ENCODE results near the gene TBC1D12. TPM values are rescaled to one million over a fixed set of nuclear protein-coding genes. Genes with fewer than 3 reads are reported as not detected.
"Not testable (repeated sequence)": the region's sequence is repeated elsewhere in the genome, so short reads cannot be mapped to it uniquely, and the experiment has no call there.

TBC1D12 gene
- 10 to 100 TPM; 12.0 to 12.5 TPM for total RNA-seq
- long read RNA-seq, donor 1, full-length matches to known transcripts: 1 of 6 reads
- long read RNA-seq, donor 1, partial matches to known transcripts: 1 of 6 reads
- long read RNA-seq, donor 1, other reads (novel, unspliced or antisense): 4 of 6 reads
- long read RNA-seq, donor 2, partial matches to known transcripts: 1 of 1 reads
- long read RNA-seq, donor 2, other reads (novel, unspliced or antisense): 0 of 1 reads

- peak; percentile 98 for DNase-seq (ENCODE audit: low spot score)
- intact Hi-C loops (cut with DNase I): no loop called here
Observed at GRCh38 chr10:94402204-94402842, at the start of gene TBC1D12. Gene TBC1D12, plus strand, starts transcription at chr10:94402541. Its CDS starts 73 bp downstream, at chr10:94402614.

- intact Hi-C loops (cut with DNase I): loop anchor here in 1 of 2 donors (5.0 kb wide), 1 partner anchor 164 kb away; no protein-coding TSS in a partner anchor
- DNase-seq (ENCODE audit: low spot score): no peak
Observed at GRCh38 chr10:94353336-94353735, 49.0 kb upstream of the TBC1D12 start.

- intact Hi-C loops (cut with DNase I): no loop called here
- DNase-seq (ENCODE audit: low spot score): no peak
Observed at GRCh38 chr10:94355841-94356240, 46.5 kb upstream of the TBC1D12 start.

- DNase-seq (ENCODE audit: low spot score): no peak
- intact Hi-C loops (cut with DNase I): no loop called here
Observed at GRCh38 chr10:94357193-94357592, 45.1 kb upstream of the TBC1D12 start.

- DNase-seq (ENCODE audit: low spot score): no peak
- intact Hi-C loops (cut with DNase I): no loop called here
Observed at GRCh38 chr10:94358480-94358879, 43.9 kb upstream of the TBC1D12 start.

GRCh38 chr10:94361171-94361794 lies 41.1 kb upstream of the TBC1D12 start:
- DNase-seq (ENCODE audit: low spot score): no peak
- intact Hi-C loops (cut with DNase I): loop anchor here in 1 of 2 donors (10.0 kb wide), 1 partner anchor 84 kb away; no protein-coding TSS in a partner anchor

GRCh38 chr10:94362360-94363250 lies 39.7 kb upstream of the TBC1D12 start, which contains the start of gene NOC3L:
Gene NOC3L, minus strand, starts transcription at chr10:94362939. Its CDS starts 101 bp downstream, at chr10:94362838.
- intact Hi-C loops (cut with DNase I): loop anchor here in 1 of 2 donors (10.0 kb wide), 1 partner anchor 82 kb away; no protein-coding TSS in a partner anchor
- DNase-seq (ENCODE audit: low spot score): peak; percentile 99

- intact Hi-C loops (cut with DNase I): loop anchor here in 1 of 2 donors (10.0 kb wide), 1 partner anchor 82 kb away; no protein-coding TSS in a partner anchor
- DNase-seq (ENCODE audit: low spot score): no peak
Observed at GRCh38 chr10:94363251-94363565, 39.1 kb upstream of the TBC1D12 start.

- intact Hi-C loops (cut with DNase I): loop anchor here in 1 of 2 donors (10.0 kb wide), 1 partner anchor 80 kb away; no protein-coding TSS in a partner anchor
- DNase-seq (ENCODE audit: low spot score): no peak
Observed at GRCh38 chr10:94364482-94364881, 37.9 kb upstream of the TBC1D12 start.

GRCh38 chr10:94366382-94366781 lies 36.0 kb upstream of the TBC1D12 start:
- intact Hi-C loops (cut with DNase I): loop anchor here in 1 of 2 donors (10.0 kb wide), 1 partner anchor 78 kb away; no protein-coding TSS in a partner anchor

GRCh38 chr10:94370501-94370900 lies 31.8 kb upstream of the TBC1D12 start:
- no peak for DNase-seq (ENCODE audit: low spot score)
- intact Hi-C loops (cut with DNase I): no loop called here

More at GRCh38 chr10:94366382-94366781, 36.0 kb upstream of the TBC1D12 start:
- DNase-seq (ENCODE audit: low spot score): no peak

GRCh38 chr10:94375374-94375773 lies 27.0 kb upstream of the TBC1D12 start:
- intact Hi-C loops (cut with DNase I): no loop called here
- no peak for DNase-seq (ENCODE audit: low spot score)

- no peak for DNase-seq (ENCODE audit: low spot score)
- intact Hi-C loops (cut with DNase I): no loop called here
Observed at GRCh38 chr10:94376865-94377264, 25.5 kb upstream of the TBC1D12 start.

- intact Hi-C loops (cut with DNase I): no loop called here
- no peak for DNase-seq (ENCODE audit: low spot score)
Observed at GRCh38 chr10:94383530-94383929, 18.8 kb upstream of the TBC1D12 start.

GRCh38 chr10:94385733-94386132 lies 16.6 kb upstream of the TBC1D12 start:
- intact Hi-C loops (cut with DNase I); DNase-seq (ENCODE audit: low spot score): not testable (repeated sequence)

GRCh38 chr10:94392117-94392516 lies 10.2 kb upstream of the TBC1D12 start:
- DNase-seq (ENCODE audit: low spot score); intact Hi-C loops (cut with DNase I): not testable (repeated sequence)

- intact Hi-C loops (cut with DNase I): no loop called here
- DNase-seq (ENCODE audit: low spot score): no peak
Observed at GRCh38 chr10:94397549-94398370, 4.6 kb upstream of the TBC1D12 start.

GRCh38 chr10:94398762-94399161 lies 3.6 kb upstream of the TBC1D12 start:
- DNase-seq (ENCODE audit: low spot score): no peak
- intact Hi-C loops (cut with DNase I): no loop called here

All from posterior vena cava (tissue), 2 donors.